GM12892 (cell line): ENCODE measurements around the gene ANK3.

Source experiments
- POLR2A ChIP-seq: IDR thresholded peaks from 2 replicates; pipeline ENCODE4 v1.6.1; 2011; ENCODE audit warnings: low read depth, low read length, control low read depth
- POLR2AphosphoS5 ChIP-seq: IDR thresholded peaks from 2 replicates; pipeline ENCODE4 v1.6.1; 2011; ENCODE audit warnings: low read depth, low read length, control low read depth

- TF ChIP-seq POLR2A, result no peak
- no peak for TF ChIP-seq POLR2AphosphoS5
Observed at GRCh38 chr10:60289800-60290199, 99.9 kb downstream of the ANK3 start.
